HEK293T (cell line): ENCODE results near the gene ENKD1.

Experiments
- CTCF ChIA-PET: fragments of 350-600 bp; formaldehyde crosslinking; extraction: SDS; loops from one replicate; lab custom pipeline; 2021; ENCODE audit warnings: antibody characterized with exemption, inconsistent platforms; lab: Yijun Ruan, JAX
- POLR2A ChIA-PET: fragments of 350-600 bp; formaldehyde crosslinking; extraction: SDS; loops from one replicate; lab custom pipeline; 2020; ENCODE audit warnings: antibody characterized with exemption, inconsistent platforms; lab: Yijun Ruan, JAX
- DNase-seq: peaks from one replicate; pipeline ENCODE4 v3.0.0; 2012; ENCODE audit warnings: mixed read lengths; ENCODE audit errors: extremely low spot score
- ARNT ChIP-seq: fragments of 450-650 bp; IDR thresholded peaks from 2 replicates; pipeline ENCODE4 v1.6.1; 2017; ENCODE audit warnings: mild to moderate bottlenecking
- BHLHE40 ChIP-seq: fragments of 450-650 bp; IDR thresholded peaks from 2 replicates; pipeline ENCODE4 v1.6.1; 2016; ENCODE audit warnings: mild to moderate bottlenecking, moderate library complexity, borderline replicate concordance
- CTBP1 ChIP-seq: fragments of 450-650 bp; IDR thresholded peaks from 2 replicates; pipeline ENCODE4 v1.6.1; 2016; ENCODE audit warnings: borderline replicate concordance
- ELF4 ChIP-seq: fragments of 450-650 bp; IDR thresholded peaks from 2 replicates; pipeline ENCODE4 v1.6.1; 2017; ENCODE audit warnings: antibody characterized with exemption
- FOXA1 ChIP-seq: fragments of 450-650 bp; IDR thresholded peaks from 2 replicates; pipeline ENCODE4 v1.6.1; 2016; ENCODE audit warnings: mild to moderate bottlenecking
- FOXK2 ChIP-seq: fragments of 450-650 bp; IDR thresholded peaks from 2 replicates; pipeline ENCODE4 v1.6.1; 2016; ENCODE audit warnings: mild to moderate bottlenecking
- FOXM1 ChIP-seq: fragments of 450-650 bp; IDR thresholded peaks from 2 replicates; pipeline ENCODE4 v1.6.1; 2017; ENCODE audit warnings: mild to moderate bottlenecking, borderline replicate concordance
- HDGF ChIP-seq: fragments of 450-650 bp; IDR thresholded peaks from 2 replicates; pipeline ENCODE4 v1.6.1; 2017; ENCODE audit warnings: antibody characterized with exemption, borderline replicate concordance
- L3MBTL2 ChIP-seq: fragments of 450-650 bp; conservative IDR thresholded peaks from 2 replicates; pipeline ENCODE4 v1.6.1; 2016; ENCODE audit warnings: mild to moderate bottlenecking
- LEF1 ChIP-seq: fragments of 450-650 bp; IDR thresholded peaks from 2 replicates; pipeline ENCODE4 v1.6.1; 2017; ENCODE audit warnings: mild to moderate bottlenecking, borderline replicate concordance
- NFRKB ChIP-seq: fragments of 450-650 bp; IDR thresholded peaks from 2 replicates; pipeline ENCODE4 v1.6.1; 2016; ENCODE audit warnings: mild to moderate bottlenecking, moderate library complexity
- SP1 ChIP-seq: fragments of 450-650 bp; IDR thresholded peaks from 2 replicates; pipeline ENCODE4 v1.6.1; 2017
- SUZ12 ChIP-seq: fragments of 450-650 bp; IDR thresholded peaks from 2 replicates; pipeline ENCODE4 v1.6.1; 2016; ENCODE audit warnings: mild to moderate bottlenecking
- TARDBP ChIP-seq: fragments of 450-650 bp; IDR thresholded peaks from 2 replicates; pipeline ENCODE4 v1.6.1; 2016
- ZNF384 ChIP-seq: fragments of 450-650 bp; IDR thresholded peaks from 2 replicates; pipeline ENCODE4 v1.6.1; 2016
- TF ChIP-seq, protein P1 (sequence below): fragments of 450-650 bp; IDR thresholded peaks from 2 replicates; pipeline ENCODE4 v1.6.1; 2016

ENKD1 gene

DNA sequence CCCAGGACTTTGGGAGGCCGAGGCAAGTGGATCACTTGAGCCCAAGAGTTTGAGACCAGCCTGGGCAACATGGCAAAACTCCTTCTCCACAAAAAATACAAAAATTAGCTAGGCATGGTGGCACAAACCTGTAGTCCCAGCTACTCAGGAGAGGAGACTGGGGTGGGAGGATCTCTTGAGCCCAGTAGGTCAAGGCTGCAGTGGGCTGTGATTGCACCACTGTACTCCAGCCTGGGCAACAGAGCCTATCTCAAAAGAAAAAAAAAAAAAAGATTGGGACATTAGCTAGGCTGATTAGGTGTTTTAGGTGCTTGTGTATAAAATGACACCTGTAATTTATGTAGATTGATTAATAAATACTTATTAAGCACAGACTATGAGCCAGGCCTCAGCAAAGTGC lies 42.5 kb upstream of the ENKD1 start:
- POLR2A ChIA-PET: interaction anchor here (1.0 to 1.1 kb wide), 2 partner anchors 10 to 17 kb away, joined by 3 to 5 read pairs; partner anchors contain the start of gene GFOD2
- DNase-seq: no peak
- no peak for TF ChIP-seq FOXM1
- TF ChIP-seq SP1: no peak
- TF ChIP-seq ZNF384: no peak
- no peak for TF ChIP-seq TARDBP
- no peak for TF ChIP-seq FOXA1
- CTCF ChIA-PET: no interaction called here

DNA sequence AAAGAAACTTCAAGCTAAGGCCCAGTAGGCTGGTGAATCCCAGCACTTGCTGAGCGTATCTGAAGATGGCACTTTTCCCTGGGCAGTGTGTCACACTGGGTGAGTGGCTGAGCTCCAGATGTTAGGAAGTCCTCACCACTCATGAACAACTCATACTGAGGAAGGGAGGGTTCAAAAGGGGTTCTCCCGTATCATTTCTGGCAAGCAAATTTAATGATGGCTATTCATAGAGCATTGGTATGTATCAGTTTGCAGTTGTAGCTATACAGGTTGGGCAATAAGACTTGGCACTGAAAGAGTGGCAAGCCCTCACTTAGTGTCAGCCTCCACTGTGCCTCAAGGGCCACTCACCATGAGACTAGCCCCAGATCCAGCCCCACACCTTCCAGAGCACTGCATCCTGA lies 41.8 kb upstream of the ENKD1 start:
- CTCF ChIA-PET: interaction anchor here (0.6 kb wide), 1 partner anchor 216 kb away, joined by 4 read pairs; no protein-coding TSS in a partner anchor
- POLR2A ChIA-PET: interaction anchor here (1.0 kb wide), 1 partner anchor 11 kb away, joined by 3 read pairs; the partner anchor contains the start of gene GFOD2
- TF ChIP-seq HDGF (no peak), SUZ12 (no peak), FOXM1 (no peak), TARDBP (no peak), SP1 (no peak), L3MBTL2 (no peak), CTBP1 (no peak), FOXK2 (no peak), ARNT (no peak), FOXA1 (no peak), NFRKB (no peak), ELF4 (no peak), BHLHE40 (no peak), LEF1 (no peak), ZNF384 (no peak)
- TF ChIP-seq, protein P1, sequence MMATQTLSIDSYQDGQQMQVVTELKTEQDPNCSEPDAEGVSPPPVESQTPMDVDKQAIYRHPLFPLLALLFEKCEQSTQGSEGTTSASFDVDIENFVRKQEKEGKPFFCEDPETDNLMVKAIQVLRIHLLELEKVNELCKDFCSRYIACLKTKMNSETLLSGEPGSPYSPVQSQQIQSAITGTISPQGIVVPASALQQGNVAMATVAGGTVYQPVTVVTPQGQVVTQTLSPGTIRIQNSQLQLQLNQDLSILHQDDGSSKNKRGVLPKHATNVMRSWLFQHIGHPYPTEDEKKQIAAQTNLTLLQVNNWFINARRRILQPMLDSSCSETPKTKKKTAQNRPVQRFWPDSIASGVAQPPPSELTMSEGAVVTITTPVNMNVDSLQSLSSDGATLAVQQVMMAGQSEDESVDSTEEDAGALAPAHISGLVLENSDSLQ: no peak
- DNase-seq: no peak

DNA sequence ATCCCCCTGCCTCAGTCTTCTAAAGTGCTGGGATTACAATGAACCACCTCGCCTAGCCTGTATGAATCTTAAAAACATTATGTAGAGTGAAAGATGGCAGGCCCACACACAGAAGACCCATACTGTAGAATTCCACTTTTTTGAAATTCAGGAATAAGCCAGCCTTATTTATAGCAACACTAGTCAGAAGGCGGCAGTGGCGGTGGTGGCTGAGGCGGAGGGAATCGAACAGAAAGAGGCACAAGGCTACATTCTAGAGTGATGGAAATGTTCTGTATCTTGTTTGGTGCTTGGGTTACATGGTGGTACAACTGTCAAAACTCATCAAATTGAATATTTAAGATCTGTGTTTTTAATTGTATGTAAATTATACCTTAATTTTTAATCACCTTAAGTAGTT lies 41.2 kb upstream of the ENKD1 start:
- CTCF ChIA-PET: no interaction called here
- DNase-seq: no peak
- POLR2A ChIA-PET: interaction anchor here (1.0 kb wide), 1 partner anchor 11 kb away, joined by 3 read pairs; the partner anchor contains the start of gene GFOD2
- TF ChIP-seq NFRKB (no peak), FOXM1 (no peak), SUZ12 (no peak), FOXA1 (no peak), ELF4 (no peak), ZNF384 (no peak), SP1 (no peak), CTBP1 (no peak), ARNT (no peak), LEF1 (no peak), L3MBTL2 (no peak), HDGF (no peak), BHLHE40 (no peak), FOXK2 (no peak), TARDBP (no peak)
- TF ChIP-seq, protein P1: no peak

DNA sequence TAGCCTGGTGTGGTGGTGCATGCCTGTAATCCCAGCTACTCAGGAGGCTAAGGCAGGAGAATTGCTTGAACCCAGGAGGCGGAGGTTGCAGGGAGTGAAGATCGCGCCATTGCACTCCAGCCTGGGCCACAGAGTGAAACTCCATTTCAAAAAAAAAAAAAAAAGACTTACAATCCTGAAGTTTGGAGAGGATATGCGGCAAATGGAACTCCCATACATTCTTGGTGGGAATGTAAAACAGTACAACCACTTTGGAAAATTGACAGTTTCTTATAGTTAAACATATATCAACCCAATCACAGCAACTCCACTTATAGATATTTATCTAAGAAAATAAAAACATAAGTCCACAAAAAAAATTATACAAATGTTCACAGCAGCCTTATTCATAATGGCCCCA lies 40.7 kb upstream of the ENKD1 start:
- ChIA-PET POLR2A (no interaction called here), CTCF (no interaction called here)
- no peak for DNase-seq
- TF ChIP-seq CTBP1 (no peak), BHLHE40 (no peak), FOXA1 (no peak), FOXK2 (no peak), ARNT (no peak), LEF1 (no peak), L3MBTL2 (no peak), HDGF (no peak), ELF4 (no peak)

DNA sequence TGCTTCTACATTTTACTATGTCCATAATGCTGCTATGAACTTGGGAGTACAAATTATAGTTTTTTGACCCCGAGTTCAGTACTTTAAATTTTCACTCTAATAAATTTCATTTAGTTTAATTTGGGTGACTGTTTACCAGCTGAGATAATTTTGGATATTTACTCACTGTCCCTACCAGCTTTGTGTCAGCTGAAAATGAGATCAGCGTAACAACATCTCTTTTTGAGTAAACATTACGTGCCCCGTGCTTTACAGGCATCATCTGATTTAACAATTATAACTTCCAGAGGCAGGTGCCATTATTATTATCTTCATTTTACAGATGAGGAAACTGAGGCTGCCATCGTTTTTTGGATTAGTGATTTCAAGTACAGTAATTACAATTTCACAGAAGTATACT lies 37.6 kb upstream of the ENKD1 start:
- ChIA-PET POLR2A (no interaction called here), CTCF (no interaction called here)
- no peak for DNase-seq
- TF ChIP-seq FOXA1: no peak
- no peak for TF ChIP-seq HDGF
- TF ChIP-seq CTBP1: no peak
- TF ChIP-seq SUZ12: no peak
- TF ChIP-seq SP1: no peak
- TF ChIP-seq LEF1: no peak
- no peak for TF ChIP-seq TARDBP
- no peak for TF ChIP-seq ARNT
- no peak for TF ChIP-seq FOXM1
- no peak for TF ChIP-seq ELF4
- TF ChIP-seq L3MBTL2: no peak
- no peak for TF ChIP-seq ZNF384
- TF ChIP-seq, protein P1: no peak
- TF ChIP-seq BHLHE40: no peak
- no peak for TF ChIP-seq NFRKB
- TF ChIP-seq FOXK2: no peak

DNA sequence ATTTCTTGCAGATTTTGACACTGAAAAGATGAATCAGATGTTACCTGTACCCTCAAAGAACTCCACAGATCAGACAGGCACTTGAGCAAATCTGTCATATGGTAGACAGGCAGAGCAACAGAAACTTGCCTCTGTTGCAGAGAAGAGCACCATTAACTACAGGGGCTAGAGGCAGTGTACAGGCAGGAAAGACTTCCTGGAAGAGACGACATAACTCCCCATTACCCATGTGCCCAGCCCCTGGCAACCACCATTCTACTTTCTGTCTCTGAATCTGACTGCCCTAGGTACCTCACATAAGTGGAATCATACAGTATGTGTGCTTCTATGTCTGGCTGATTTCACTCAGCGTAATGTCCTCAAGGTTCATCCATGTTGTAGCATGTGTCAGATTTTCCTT lies 37.1 kb upstream of the ENKD1 start:
- TF ChIP-seq ARNT (no peak), FOXA1 (no peak), BHLHE40 (no peak), CTBP1 (no peak), FOXM1 (no peak), ELF4 (no peak), NFRKB (no peak), SUZ12 (no peak), ZNF384 (no peak), SP1 (no peak)
- POLR2A ChIA-PET: no interaction called here
- no peak for DNase-seq
- CTCF ChIA-PET: no interaction called here
